ENCODE data around the gene ADARB2.

DNA sequence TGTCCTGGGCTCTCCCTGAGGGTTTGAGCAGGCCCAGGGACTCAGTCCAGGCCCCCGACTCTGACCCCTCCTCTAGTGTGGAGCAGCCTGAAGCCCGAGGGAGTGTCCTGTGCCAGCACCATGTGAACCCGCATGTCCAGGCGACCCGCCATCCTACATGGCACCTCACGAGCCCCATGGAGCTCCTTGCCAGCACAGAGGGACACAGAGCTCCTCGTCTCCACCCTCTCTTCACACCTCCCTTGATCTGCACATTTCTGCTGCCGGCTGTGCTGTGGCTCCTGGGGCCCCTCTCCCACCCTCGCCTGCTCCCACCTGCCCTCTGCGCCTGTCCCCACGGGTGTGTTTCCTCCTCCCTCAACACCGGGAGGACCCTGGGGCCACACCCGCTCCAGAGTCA, 103.5 kb downstream of the ADARB2 start:
- TF ChIP-seq EZH2 (IDR thresholded peaks at IDR 0.05; ENCODE audit: insufficient read depth, poor library complexity, severe bottlenecking) (no peak), EZH2phosphoT487 (IDR thresholded peaks at IDR 0.05; ENCODE audit: insufficient read depth, low read depth) (no peak)
